SKM-1 treated with dmso at 0.1 percent for 144 hours (cell line): ENCODE results near the gene DCDC1.

Source experiments
- DNase-seq: peaks from one replicate; lab custom pipeline; 2025; ENCODE audit not compliant: unreplicated experiment; lab: John Stamatoyannopoulos, UW

Gene DCDC1

DNA sequence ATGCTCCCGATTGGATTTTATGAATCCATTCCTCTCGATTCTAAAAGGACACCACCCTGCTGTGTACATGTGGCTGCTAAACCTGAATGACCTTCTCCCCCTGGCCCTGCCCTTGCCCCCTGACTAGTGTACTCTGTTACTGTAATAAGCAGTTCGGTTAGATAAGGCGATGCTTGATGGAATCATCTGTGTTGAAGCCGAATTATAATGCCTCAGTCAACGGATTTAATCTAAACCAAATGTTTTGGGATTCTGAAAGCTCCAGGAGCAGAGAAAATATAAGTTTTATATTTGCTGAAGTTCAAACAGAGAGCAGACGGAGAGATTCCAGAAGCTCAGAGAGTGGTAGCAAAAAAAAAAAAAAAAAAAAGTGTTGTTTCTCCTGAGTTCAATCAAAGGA lies 508.0 kb downstream of the DCDC1 start:
- DNase-seq: no peak

GRCh38 chr11:30861064-30861463 lies 508.5 kb downstream of the DCDC1 start:
- DNase-seq: no peak

DNA sequence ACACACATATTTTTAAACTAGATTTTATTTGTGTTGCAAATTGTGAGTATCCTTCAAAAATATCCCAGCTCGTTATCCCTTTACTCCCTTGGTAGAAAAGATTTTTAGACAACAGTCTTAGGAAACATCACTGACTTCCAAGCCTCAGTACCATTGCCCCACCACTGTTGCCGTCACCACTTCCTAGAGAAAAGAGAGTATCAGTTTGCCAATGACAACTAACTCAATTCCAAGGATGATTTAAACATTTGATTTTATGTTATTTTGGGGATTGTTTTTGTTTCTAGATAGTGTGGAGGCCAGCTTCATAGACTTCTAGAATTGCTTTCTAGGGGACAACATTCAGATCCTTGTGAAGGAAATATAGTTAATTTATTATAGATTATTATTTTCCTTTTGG lies 509.4 kb downstream of the DCDC1 start:
- no peak for DNase-seq

DNA sequence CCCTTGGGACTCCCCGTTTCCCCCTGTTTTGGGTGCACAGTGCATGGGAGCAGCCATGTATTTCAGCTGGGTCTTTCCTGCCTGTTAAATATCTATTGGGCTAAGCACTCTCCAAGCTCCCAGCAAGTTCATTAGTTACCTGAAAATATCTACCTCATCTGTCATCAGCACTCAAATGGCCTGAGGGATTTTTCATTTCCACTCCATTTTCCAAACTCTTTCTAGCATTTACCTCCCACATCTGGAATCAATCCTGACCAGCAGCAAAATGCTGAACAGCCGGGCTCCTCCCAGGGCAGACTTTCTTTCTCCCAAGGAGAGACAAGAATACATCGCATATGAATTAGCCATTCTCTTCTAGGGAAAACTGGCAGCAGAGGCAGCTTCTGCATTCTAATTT lies 509.9 kb downstream of the DCDC1 start:
- no peak for DNase-seq

DNA sequence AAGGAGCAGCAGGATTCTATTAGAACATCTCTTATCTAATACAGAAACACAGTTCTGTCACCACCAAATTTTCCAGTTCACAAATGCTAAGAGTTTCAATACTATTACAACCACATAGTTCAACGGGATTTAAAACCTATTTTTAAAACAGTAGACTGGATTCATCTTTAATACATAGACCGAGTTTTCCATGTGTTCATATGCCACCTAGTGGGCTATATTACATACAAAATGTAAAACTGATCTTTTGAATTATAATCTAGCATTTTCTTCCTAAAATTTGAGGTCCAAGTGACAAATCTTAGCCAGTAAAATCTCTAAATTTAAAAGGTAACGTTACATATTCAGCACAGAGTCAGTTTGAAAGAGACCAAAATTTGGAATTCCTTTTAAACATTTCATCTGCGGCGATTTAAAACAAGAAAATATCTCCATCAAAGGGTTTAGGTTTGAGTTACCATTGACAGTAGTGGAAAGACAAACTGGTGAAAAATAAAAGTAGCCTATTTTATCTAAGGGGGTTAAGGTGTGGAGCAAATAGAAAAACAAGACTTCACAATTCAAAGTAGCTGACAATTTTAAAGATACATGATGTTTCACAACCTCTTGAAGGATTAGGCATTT lies 514.0 kb downstream of the DCDC1 start:
- peak; percentile 14 for DNase-seq

DNA sequence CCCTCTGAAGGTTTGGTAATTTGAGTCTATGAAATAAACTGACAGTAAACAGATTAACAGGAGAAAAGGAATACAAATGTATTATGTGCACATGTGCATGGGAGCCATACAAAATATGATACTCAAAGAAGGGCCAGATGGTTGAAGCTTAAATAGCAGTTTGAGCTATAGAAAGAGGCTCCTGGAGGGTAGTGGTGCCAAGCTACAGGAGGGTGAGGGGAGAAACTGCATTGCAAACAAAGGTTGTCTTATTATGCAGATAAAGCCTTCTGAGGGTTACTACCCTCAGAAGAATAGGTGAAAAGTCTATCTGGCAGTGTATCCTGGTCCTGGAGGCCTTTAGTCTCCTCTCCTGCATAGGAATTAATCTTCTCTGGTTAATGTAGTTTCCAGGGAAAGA lies 516.1 kb downstream of the DCDC1 start:
- DNase-seq: no peak

DNA sequence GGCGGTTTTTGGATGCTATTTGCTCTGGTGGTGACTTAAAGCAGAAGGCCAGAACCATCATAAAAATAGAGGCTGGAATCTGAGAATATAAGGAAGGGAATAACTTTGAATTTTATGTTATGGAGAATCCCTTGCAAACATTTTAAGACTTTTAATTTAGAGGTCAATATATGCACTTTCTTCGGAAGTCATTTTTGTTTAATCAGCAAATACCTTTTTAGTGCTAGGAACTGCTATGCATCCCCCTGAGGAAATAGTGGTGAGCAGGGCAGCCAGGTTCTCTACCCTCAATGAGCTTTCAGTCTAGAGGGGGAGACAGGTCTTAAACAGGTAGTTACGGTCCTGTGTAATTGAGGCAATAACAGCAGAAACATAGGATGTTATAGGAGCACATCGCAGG lies 516.9 kb downstream of the DCDC1 start:
- no peak for DNase-seq

- DNase-seq: no peak
Measured at GRCh38 chr11:30852091-30852490, 517.4 kb downstream of the DCDC1 start.

- DNase-seq: no peak
Measured at GRCh38 chr11:30837252-30837651, 532.3 kb downstream of the DCDC1 start.

- DNase-seq: no peak
Measured at GRCh38 chr11:30832831-30833230, 536.7 kb downstream of the DCDC1 start.

DNA sequence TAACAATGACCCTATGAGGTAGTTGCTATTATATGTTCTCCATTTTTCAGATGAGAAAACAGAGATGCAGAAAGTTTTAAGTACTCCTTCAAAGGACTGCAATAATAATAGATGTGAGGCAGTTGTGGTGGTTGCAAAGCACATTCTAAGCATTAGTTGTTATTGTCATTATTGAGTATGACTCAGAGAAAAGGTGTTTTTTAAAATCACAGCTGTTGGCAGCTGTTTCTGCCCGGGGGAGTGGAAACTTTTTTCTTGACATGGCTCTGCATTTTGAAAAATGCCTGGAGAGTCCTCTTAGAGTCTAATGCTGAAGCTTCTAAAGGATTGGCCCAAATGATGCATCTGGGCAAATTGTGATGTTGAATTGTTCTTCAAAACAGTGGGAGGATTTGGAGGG lies 538.9 kb downstream of the DCDC1 start:
- no peak for DNase-seq

- no peak for DNase-seq
Measured at GRCh38 chr11:30826911-30827310, 542.6 kb downstream of the DCDC1 start.

DNA sequence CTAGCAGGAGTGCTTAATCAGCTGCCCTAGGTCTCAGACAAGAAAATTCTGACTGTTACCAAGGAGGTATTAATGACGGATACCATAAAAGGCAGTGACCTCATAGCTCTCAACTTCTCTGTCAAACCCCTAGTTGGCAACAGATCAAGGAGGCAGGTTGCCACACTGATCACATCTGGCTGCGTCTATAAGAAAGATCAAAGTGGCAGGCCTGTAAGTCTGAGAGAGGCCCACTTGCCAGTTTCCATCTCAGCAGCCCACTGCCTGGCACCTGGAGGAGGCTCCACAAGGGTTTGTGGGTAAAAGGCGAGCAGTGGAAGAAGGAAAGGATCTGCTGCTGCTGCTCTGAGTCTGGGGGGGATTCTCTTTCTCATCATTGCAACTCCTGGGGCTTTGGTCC lies 543.8 kb downstream of the DCDC1 start:
- no peak for DNase-seq

DNA sequence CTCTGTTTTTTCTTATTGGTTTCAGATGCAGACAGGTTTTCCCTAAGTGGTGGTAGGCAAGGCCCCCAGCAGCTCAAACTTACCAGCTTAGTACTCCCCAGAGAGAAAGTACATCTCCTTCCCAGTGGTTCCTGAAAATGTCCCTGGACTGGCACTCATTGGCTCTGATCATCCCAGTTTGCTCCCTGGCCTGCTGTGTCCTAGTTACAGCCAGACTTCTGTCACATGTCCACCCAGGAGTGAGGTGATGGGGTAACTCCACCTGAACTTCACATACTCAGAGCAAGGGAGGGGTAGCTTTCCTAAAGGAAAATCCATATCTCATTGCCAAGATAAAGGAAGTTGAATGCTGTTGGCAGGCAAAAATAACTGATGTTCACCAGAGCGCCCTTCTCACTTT lies 546.4 kb downstream of the DCDC1 start:
- DNase-seq: no peak

GRCh38 chr11:30821438-30821965 lies 548.0 kb downstream of the DCDC1 start:
- no peak for DNase-seq

GRCh38 chr11:30818721-30819120 lies 550.8 kb downstream of the DCDC1 start:
- DNase-seq: no peak

GRCh38 chr11:30816959-30817880 lies 552.3 kb downstream of the DCDC1 start:
- no peak for DNase-seq

- no peak for DNase-seq
Measured at GRCh38 chr11:30815619-30816018, 553.9 kb downstream of the DCDC1 start.

DNA sequence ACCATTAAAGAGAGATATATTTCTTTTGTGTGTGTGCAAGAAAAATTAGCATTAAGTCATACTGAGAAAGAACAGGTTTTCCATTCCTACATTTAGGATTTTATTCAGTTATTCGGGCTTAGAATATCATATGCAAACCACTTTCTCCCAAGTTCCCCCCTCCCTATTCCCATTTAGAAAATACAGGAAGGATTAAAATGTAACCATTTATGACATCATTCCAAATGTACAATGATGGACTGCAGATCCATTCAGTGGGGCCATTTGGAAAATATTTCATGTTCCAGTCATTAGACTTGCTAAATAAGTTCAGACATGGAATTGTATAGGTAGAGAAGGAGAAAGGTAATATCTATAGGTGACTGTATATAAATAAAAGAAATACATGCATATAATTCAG lies 554.8 kb downstream of the DCDC1 start:
- no peak for DNase-seq
